A549 (cell line): ENCODE data around the gene TMED6. TPM values are rescaled to one million over a fixed set of nuclear protein-coding genes. Genes with fewer than 3 reads are reported as not detected.

Experiments
- ATAC-seq, 2 experiments: fragments of 200-7000 bp in 1 of 2; fragments of >200 bp in 1 of 2; cut with Nextera tagmentation in 1 of 2; cut with Tn5 transposase in 1 of 2; 3 replicates each; pipeline versions ENCODE4 v1.8.0 to v1.9.1; 2018 to 2020; ENCODE audit warnings: mild to moderate bottlenecking in 1 of 2, moderate library complexity in 1 of 2
- CTCF ChIA-PET: fragments of 300-600 bp; sonication (Branson Sonifier 250); formaldehyde crosslinking; extraction: SDS; loops from one replicate; lab custom pipeline; 2021; ENCODE audit warnings: antibody characterized with exemption, inconsistent platforms; lab: Yijun Ruan, JAX
- POLR2A ChIA-PET: fragments of 350-600 bp; formaldehyde crosslinking; extraction: SDS; loops from one replicate; lab custom pipeline; 2021; ENCODE audit warnings: antibody characterized with exemption, inconsistent platforms; lab: Yijun Ruan, JAX
- DNase-seq, 2 experiments: peaks; one replicate each; pipeline versions ENCODE4 v3.0.0 to v3.0.0-alpha.2; 2011 to 2016; ENCODE audit warnings: low read depth in 1 of 2, low spot score in 1 of 2
- FAIRE-seq: peaks from 2 replicates; lab custom pipeline; 2011; peaks lifted over from hg19 to GRCh38; lab: Jason Lieb, UNC
- H3K27ac ChIP-seq, 2 experiments: fragments of >200 bp; sonication (Bioruptor Twin); formaldehyde crosslinking; 3 replicates each; pipeline ENCODE4 v1.5.1; 2016 to 2017
- H3K4me1 ChIP-seq: fragments of >200 bp; sonication (Bioruptor Twin); formaldehyde crosslinking; 3 replicates; pipeline ENCODE4 v1.6.1; 2016
- H3K4me2 ChIP-seq: fragments of >200 bp; sonication (Bioruptor Twin); formaldehyde crosslinking; 3 replicates; pipeline ENCODE4 v1.6.1; 2016
- H3K4me3 ChIP-seq: fragments of >200 bp; sonication (Bioruptor Twin); formaldehyde crosslinking; 3 replicates; pipeline ENCODE4 v1.5.1; 2016
- H3K9me3 ChIP-seq: fragments of >200 bp; sonication (Bioruptor Twin); formaldehyde crosslinking; 3 replicates; pipeline ENCODE4 v1.6.1; 2016
- BHLHE40 ChIP-seq: IDR thresholded peaks from 2 replicates; pipeline ENCODE4 v1.6.1; 2012; ENCODE audit warnings: low read depth, low read length, inconsistent platforms
- CBX2 ChIP-seq: fragments of 200-600 bp; sonication (generic); IDR thresholded peaks from 2 replicates; pipeline ENCODE4 v1.6.1; 2016; ENCODE audit warnings: low read depth, mild to moderate bottlenecking, borderline replicate concordance
- CHD2 ChIP-seq: fragments of 150-350 bp; IDR thresholded peaks from 2 replicates; pipeline ENCODE4 v1.6.1; 2014; ENCODE audit warnings: low read length; ENCODE audit not compliant: partially characterized antibody
- CHD4 ChIP-seq: fragments of 200-600 bp; sonication (generic); IDR thresholded peaks from 2 replicates; pipeline ENCODE4 v1.6.1; 2016; ENCODE audit warnings: antibody characterized with exemption, mild to moderate bottlenecking, borderline replicate concordance
- EHF ChIP-seq: fragments of 250-450 bp; sonication (Bioruptor Pico); IDR thresholded peaks from 2 replicates; pipeline ENCODE4 v1.5.0; 2020; ENCODE audit warnings: mild to moderate bottlenecking
- EHMT2 ChIP-seq: fragments of 200-600 bp; sonication (generic); IDR thresholded peaks from 2 replicates; pipeline ENCODE4 v1.6.1; 2016; ENCODE audit warnings: antibody characterized with exemption, low read depth, mild to moderate bottlenecking, moderate library complexity
- ESRRA ChIP-seq: fragments of 150-350 bp; IDR thresholded peaks from 2 replicates; pipeline ENCODE4 v1.6.1; 2014; ENCODE audit warnings: mild to moderate bottlenecking, low read length, borderline replicate concordance
- FOSL2 ChIP-seq, 2 experiments: fragments of 450-650 bp in 1 of 2; fragments of >200 bp in 1 of 2; sonication (Bioruptor Twin) in 1 of 2; formaldehyde crosslinking; IDR thresholded peaks; 2 replicates each; pipeline versions ENCODE4 v1.5.0 to v1.6.1; 2016 to 2020; ENCODE audit warnings: mild to moderate bottlenecking in 1 of 2, moderate library complexity in 1 of 2
- HOXB5 ChIP-seq: fragments of 250-450 bp; sonication (Bioruptor Pico); IDR thresholded peaks from 2 replicates; pipeline ENCODE4 v1.5.0; 2020; ENCODE audit warnings: mild to moderate bottlenecking, moderate library complexity
- JUN ChIP-seq, 2 experiments: fragments of >200 bp; sonication (Bioruptor Twin); formaldehyde crosslinking; IDR thresholded peaks; 2 replicates in 1 of 2; 3 replicates in 1 of 2; pipeline ENCODE4 v1.6.1; 2016 to 2017
- KDM1A ChIP-seq: fragments of 200-600 bp; sonication (generic); IDR thresholded peaks from 2 replicates; pipeline ENCODE4 v1.6.1; 2016; ENCODE audit warnings: low read depth, mild to moderate bottlenecking
- KDM5A ChIP-seq: fragments of 200-600 bp; sonication (generic); IDR thresholded peaks from 2 replicates; pipeline ENCODE4 v1.6.1; 2016; ENCODE audit warnings: antibody characterized with exemption, mild to moderate bottlenecking
- MAZ ChIP-seq: fragments of 150-350 bp; IDR thresholded peaks from 2 replicates; pipeline ENCODE4 v1.6.1; 2014; ENCODE audit warnings: antibody characterized with exemption, low read depth, low read length, borderline replicate concordance
- MYC ChIP-seq: IDR thresholded peaks from 2 replicates; pipeline ENCODE4 v1.6.1; 2012; ENCODE audit warnings: mild to moderate bottlenecking, inconsistent platforms, low read length, improper control_type of control experiment, borderline replicate concordance
- NPAS2 ChIP-seq: fragments of 250-450 bp; sonication (Bioruptor Pico); IDR thresholded peaks from 2 replicates; pipeline ENCODE4 v1.8.0; 2022; ENCODE audit warnings: mild to moderate bottlenecking, moderate library complexity, borderline replicate concordance
- PHF8 ChIP-seq: fragments of 200-600 bp; sonication (generic); IDR thresholded peaks from 2 replicates; pipeline ENCODE4 v1.6.1; 2016; ENCODE audit warnings: low read depth, mild to moderate bottlenecking, antibody characterized with exemption, moderate library complexity, borderline replicate concordance
- POLR2A ChIP-seq: IDR thresholded peaks from 2 replicates; pipeline ENCODE4 v1.6.1; 2012; ENCODE audit warnings: mild to moderate bottlenecking, low read length
- POLR2AphosphoS2 ChIP-seq: conservative IDR thresholded peaks from 2 replicates; pipeline ENCODE4 v1.6.1; 2012; ENCODE audit warnings: low read length, improper control_type of control experiment, inconsistent platforms
- RAD21 ChIP-seq, 2 experiments: fragments of >200 bp in 1 of 2; sonication (Bioruptor Twin) in 1 of 2; formaldehyde crosslinking in 1 of 2; IDR thresholded peaks in 1 of 2; conservative IDR thresholded peaks in 1 of 2; 2 replicates in 1 of 2; 3 replicates in 1 of 2; pipeline ENCODE4 v1.6.1; 2012 to 2018; ENCODE audit warnings: inconsistent platforms in 1 of 2
- RFX5 ChIP-seq: fragments of 450-650 bp; IDR thresholded peaks from 2 replicates; pipeline ENCODE4 v1.7.1; 2014; ENCODE audit warnings: antibody characterized with exemption, mild to moderate bottlenecking, moderate library complexity
- RNF2 ChIP-seq: fragments of 200-600 bp; sonication (generic); IDR thresholded peaks from 2 replicates; pipeline ENCODE4 v1.6.1; 2016; ENCODE audit warnings: low read depth, mild to moderate bottlenecking, antibody characterized with exemption, moderate library complexity, borderline replicate concordance
- SMC3 ChIP-seq: fragments of >200 bp; sonication (Bioruptor Twin); formaldehyde crosslinking; IDR thresholded peaks from 3 replicates; pipeline ENCODE4 v1.6.1; 2018; ENCODE audit warnings: inconsistent platforms
- TP53 ChIP-seq: fragments of 250-450 bp; sonication (Bioruptor Pico); IDR thresholded peaks from 2 replicates; pipeline ENCODE4 v1.5.0; 2021; ENCODE audit warnings: mild to moderate bottlenecking, moderate library complexity
- ZC3H11A ChIP-seq: fragments of 450-650 bp; IDR thresholded peaks from 2 replicates; pipeline ENCODE4 v1.6.1; 2014; ENCODE audit warnings: antibody characterized with exemption, mild to moderate bottlenecking
- ZFP36 ChIP-seq: fragments of 450-650 bp; IDR thresholded peaks from 2 replicates; pipeline ENCODE4 v1.6.1; 2014; ENCODE audit warnings: borderline replicate concordance; ENCODE audit not compliant: partially characterized antibody
- ZNF302 ChIP-seq: fragments of 250-450 bp; sonication (Bioruptor Pico); IDR thresholded peaks from 2 replicates; pipeline ENCODE4 v1.9.0; 2021; ENCODE audit warnings: inconsistent platforms, mild to moderate bottlenecking, moderate library complexity
- ZSCAN20 ChIP-seq: fragments of 250-450 bp; sonication (Bioruptor Pico); IDR thresholded peaks from 2 replicates; pipeline ENCODE4 v1.8.0; 2022; ENCODE audit warnings: mild to moderate bottlenecking, moderate library complexity
- WGBS: methylation state at CpG from one replicate; pipeline ENCODE4 v1.1.6; 2017; ENCODE audit errors: missing lambda C conversion rate; 5-methylcytosine and 5-hydroxymethylcytosine counted together
- polyA plus RNA-seq, 4 experiments: library from polyadenylated mRNA; depleted of rRNA in 3 of 4; stranded (reverse); fragments of >200 nt; fragmentation: RNase III in 1 of 4; extraction: RNeasy Plus Mini Kit Qiagen cat#74134 plus additional on column Dnase treatment in 1 of 4; gene quantifications; 2 replicates in 3 of 4; 3 replicates in 1 of 4; pipeline ENCODE4 v1.2.3, GENCODE V29; 2011 to 2017
- TF ChIP-seq, protein P1 (sequence below): IDR thresholded peaks from 2 replicates; pipeline ENCODE4 v1.6.1; 2012
- TF ChIP-seq, protein P2 (sequence below): fragments of 150-350 bp; IDR thresholded peaks from 2 replicates; pipeline ENCODE4 v1.6.1; 2014; ENCODE audit warnings: low read depth, mild to moderate bottlenecking, low read length
- TF ChIP-seq, protein P3 (sequence below): IDR thresholded peaks from 2 replicates; pipeline ENCODE4 v1.6.1; 2012
- TF ChIP-seq, protein P4 (sequence below): fragments of >200 bp; sonication (Bioruptor Twin); formaldehyde crosslinking; IDR thresholded peaks from 3 replicates; pipeline ENCODE4 v1.6.1; 2016
- TF ChIP-seq, protein P5 (sequence below): fragments of 200-600 bp; sonication (generic); IDR thresholded peaks from 2 replicates; pipeline ENCODE4 v1.6.1; 2016; ENCODE audit warnings: antibody characterized with exemption, mild to moderate bottlenecking, moderate library complexity

The TMED6 gene
- polyA plus RNA-seq, 2 of the 4 experiments (the other 2 are of a cell fraction): 0.19 TPM; not detected in 1

DNA sequence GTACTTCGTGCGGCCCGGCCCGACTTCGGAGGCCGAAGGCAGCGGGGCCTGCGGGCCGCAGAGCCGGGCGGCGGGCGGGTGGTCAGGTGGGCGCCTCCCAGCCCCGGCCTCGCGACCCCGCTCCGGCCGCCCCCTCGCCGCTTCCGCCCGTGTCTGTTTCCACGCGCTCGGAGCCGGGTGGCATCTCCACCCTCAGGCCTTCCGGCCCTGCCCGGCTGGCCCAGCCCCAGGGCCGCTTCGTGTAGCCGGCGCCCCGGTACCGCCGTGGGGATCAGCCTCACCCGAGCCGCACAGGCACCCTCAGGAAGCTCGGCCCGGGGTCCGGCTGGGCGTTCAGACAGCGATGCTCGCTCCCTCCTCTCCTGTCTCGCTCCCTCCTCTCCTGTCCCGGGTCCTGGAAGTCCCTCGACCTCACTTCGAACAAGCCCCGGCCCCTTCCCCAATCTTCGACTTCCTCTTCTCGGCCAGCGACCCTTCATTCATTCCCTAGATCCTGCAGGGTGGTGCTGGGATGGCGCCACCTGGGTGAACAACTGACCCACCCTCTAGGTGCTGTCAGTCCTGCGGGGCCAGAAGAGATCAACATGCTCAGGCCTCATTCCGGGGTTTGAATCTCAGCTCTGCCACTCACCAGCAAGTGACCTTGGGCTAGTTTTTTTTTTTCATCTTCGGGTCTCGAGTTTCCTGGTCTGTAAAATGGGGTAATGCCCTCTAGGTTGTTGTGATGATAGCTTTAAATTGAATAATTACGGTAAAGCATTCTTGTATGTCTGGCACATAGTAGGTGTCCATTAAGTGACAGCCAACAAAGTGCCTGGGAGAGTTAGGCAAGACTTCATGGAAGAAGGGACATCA, 39.8 kb downstream of the TMED6 start:
- ChIA-PET POLR2A (interaction anchor here (0.7 kb wide), 1 partner anchor 21 kb away, joined by 3 read pairs; no protein-coding TSS in a partner anchor), CTCF (interaction anchor here (0.6 to 3.8 kb wide), 9 partner anchors 10 to 468 kb away, joined by 3 to 31 read pairs (median 3); partner anchors contain the start of gene PDF)
- Histone ChIP-seq H3K4me3 (peak overlapping the region; percentile 97), H3K9me3 (no peaks in the 10 kb centered on the region), H3K27ac (peak overlapping the region; percentile 93 to 94), H3K4me2 (peak overlapping the region; percentile 99), H3K4me1 (peaks cover 13% of the 10 kb centered on the region; the same call in 2 of the 3 replicates)
- ATAC-seq (peak; percentile 72 to 84), DNase-seq (peak; percentile 56 to 58), FAIRE-seq (no peak)
- 2% methylated on average over 14 of the region's 59 CpGs for WGBS
- TF ChIP-seq RNF2: no peak
- peak; percentile 20; the same call in 1 of the 2 replicates for TF ChIP-seq PHF8
- 0 out of 5 replicates have a peak, but pooled peaks of 1 of the 2 experiments have one; percentile 3 for TF ChIP-seq RAD21 (conservative IDR thresholded peaks at IDR 0.05 in 1 of 2, IDR thresholded peaks at IDR 0.05 in 1 of 2)
- no peak for TF ChIP-seq NPAS2 (CRISPR knock-in tag)
- no peak for TF ChIP-seq BHLHE40
- 0 out of 2 replicates have a peak, but pooled peaks have one; percentile 9 for TF ChIP-seq HOXB5 (CRISPR knock-in tag)
- TF ChIP-seq, protein P1, sequence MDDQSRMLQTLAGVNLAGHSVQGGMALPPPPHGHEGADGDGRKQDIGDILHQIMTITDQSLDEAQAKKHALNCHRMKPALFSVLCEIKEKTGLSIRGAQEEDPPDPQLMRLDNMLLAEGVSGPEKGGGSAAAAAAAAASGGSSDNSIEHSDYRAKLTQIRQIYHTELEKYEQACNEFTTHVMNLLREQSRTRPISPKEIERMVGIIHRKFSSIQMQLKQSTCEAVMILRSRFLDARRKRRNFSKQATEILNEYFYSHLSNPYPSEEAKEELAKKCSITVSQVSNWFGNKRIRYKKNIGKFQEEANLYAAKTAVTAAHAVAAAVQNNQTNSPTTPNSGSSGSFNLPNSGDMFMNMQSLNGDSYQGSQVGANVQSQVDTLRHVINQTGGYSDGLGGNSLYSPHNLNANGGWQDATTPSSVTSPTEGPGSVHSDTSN: no peak
- TF ChIP-seq MYC: no peak
- TF ChIP-seq, protein P2, sequence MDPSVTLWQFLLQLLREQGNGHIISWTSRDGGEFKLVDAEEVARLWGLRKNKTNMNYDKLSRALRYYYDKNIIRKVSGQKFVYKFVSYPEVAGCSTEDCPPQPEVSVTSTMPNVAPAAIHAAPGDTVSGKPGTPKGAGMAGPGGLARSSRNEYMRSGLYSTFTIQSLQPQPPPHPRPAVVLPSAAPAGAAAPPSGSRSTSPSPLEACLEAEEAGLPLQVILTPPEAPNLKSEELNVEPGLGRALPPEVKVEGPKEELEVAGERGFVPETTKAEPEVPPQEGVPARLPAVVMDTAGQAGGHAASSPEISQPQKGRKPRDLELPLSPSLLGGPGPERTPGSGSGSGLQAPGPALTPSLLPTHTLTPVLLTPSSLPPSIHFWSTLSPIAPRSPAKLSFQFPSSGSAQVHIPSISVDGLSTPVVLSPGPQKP: no peak
- TF ChIP-seq CHD4: no peak
- TF ChIP-seq ZFP36: no peak
- 0 out of 5 replicates have a peak, but pooled peaks of 1 of the 2 experiments have one; percentile 8 for TF ChIP-seq JUN (IDR thresholded peaks at IDR 0.05)
- TF ChIP-seq, protein P3, sequence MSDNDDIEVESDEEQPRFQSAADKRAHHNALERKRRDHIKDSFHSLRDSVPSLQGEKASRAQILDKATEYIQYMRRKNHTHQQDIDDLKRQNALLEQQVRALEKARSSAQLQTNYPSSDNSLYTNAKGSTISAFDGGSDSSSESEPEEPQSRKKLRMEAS: 0 out of 2 replicates have a peak, but pooled peaks have one; percentile 2
- no peak for TF ChIP-seq POLR2AphosphoS2
- no peak for TF ChIP-seq CBX2
- TF ChIP-seq ZC3H11A: no peak
- no peak for TF ChIP-seq CHD2
- no peak for TF ChIP-seq FOSL2 (IDR thresholded peaks at IDR 0.05)
- TF ChIP-seq FOSL2 (CRISPR knock-in tag; IDR thresholded peaks at IDR 0.05): no peak
- no peak for TF ChIP-seq EHF
- no peak for TF ChIP-seq ZNF302 (CRISPR knock-in tag)
- TF ChIP-seq POLR2A: no peak
- TF ChIP-seq, protein P4, sequence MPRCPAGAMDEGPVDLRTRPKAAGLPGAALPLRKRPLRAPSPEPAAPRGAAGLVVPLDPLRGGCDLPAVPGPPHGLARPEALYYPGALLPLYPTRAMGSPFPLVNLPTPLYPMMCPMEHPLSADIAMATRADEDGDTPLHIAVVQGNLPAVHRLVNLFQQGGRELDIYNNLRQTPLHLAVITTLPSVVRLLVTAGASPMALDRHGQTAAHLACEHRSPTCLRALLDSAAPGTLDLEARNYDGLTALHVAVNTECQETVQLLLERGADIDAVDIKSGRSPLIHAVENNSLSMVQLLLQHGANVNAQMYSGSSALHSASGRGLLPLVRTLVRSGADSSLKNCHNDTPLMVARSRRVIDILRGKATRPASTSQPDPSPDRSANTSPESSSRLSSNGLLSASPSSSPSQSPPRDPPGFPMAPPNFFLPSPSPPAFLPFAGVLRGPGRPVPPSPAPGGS: no peak; the same call in 2 of the 3 replicates
- TF ChIP-seq KDM5A: no peak
- no peak for TF ChIP-seq MAZ
- no peak for TF ChIP-seq ESRRA
- TF ChIP-seq, protein P5, sequence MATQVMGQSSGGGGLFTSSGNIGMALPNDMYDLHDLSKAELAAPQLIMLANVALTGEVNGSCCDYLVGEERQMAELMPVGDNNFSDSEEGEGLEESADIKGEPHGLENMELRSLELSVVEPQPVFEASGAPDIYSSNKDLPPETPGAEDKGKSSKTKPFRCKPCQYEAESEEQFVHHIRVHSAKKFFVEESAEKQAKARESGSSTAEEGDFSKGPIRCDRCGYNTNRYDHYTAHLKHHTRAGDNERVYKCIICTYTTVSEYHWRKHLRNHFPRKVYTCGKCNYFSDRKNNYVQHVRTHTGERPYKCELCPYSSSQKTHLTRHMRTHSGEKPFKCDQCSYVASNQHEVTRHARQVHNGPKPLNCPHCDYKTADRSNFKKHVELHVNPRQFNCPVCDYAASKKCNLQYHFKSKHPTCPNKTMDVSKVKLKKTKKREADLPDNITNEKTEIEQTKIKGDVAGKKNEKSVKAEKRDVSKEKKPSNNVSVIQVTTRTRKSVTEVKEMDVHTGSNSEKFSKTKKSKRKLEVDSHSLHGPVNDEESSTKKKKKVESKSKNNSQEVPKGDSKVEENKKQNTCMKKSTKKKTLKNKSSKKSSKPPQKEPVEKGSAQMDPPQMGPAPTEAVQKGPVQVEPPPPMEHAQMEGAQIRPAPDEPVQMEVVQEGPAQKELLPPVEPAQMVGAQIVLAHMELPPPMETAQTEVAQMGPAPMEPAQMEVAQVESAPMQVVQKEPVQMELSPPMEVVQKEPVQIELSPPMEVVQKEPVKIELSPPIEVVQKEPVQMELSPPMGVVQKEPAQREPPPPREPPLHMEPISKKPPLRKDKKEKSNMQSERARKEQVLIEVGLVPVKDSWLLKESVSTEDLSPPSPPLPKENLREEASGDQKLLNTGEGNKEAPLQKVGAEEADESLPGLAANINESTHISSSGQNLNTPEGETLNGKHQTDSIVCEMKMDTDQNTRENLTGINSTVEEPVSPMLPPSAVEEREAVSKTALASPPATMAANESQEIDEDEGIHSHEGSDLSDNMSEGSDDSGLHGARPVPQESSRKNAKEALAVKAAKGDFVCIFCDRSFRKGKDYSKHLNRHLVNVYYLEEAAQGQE: no peak
- TF ChIP-seq RFX5: no peak
- peak; percentile 63; the same call in 1 of the 2 replicates for TF ChIP-seq TP53 (CRISPR knock-in tag)
- TF ChIP-seq SMC3: no peak
- no peak for TF ChIP-seq ZSCAN20
- TF ChIP-seq EHMT2: no peak
- TF ChIP-seq KDM1A: no peak
